Upper lobe of left lung (tissue), 4 donors: ENCODE results near the gene AP5S1.

Experiments used
- EP300 ChIP-seq, 4 donors: sonication (generic); formaldehyde crosslinking; IDR thresholded peaks; one replicate each; pipeline ENCODE4 v1.5.1; 2017; ENCODE audit warnings: antibody characterized with exemption in 4 of 4, control low read depth in 2 of 4
- POLR2A ChIP-seq, 4 donors: fragments of 450-650 bp; IDR thresholded peaks; one replicate each; pipeline ENCODE4 v1.5.1; 2016 to 2017; ENCODE audit warnings: antibody characterized with exemption in 4 of 4, mild to moderate bottlenecking in 2 of 4
- TF ChIP-seq, protein P1 (sequence below), 6 experiments: fragments of 450-650 bp in 4 of 6; fragments of 200-600 bp in 2 of 6; sonication (generic) in 2 of 6; IDR thresholded peaks; one replicate each; pipeline ENCODE4 v1.5.1; 2016 to 2019; ENCODE audit warnings: antibody characterized with exemption in 6 of 6

DNA sequence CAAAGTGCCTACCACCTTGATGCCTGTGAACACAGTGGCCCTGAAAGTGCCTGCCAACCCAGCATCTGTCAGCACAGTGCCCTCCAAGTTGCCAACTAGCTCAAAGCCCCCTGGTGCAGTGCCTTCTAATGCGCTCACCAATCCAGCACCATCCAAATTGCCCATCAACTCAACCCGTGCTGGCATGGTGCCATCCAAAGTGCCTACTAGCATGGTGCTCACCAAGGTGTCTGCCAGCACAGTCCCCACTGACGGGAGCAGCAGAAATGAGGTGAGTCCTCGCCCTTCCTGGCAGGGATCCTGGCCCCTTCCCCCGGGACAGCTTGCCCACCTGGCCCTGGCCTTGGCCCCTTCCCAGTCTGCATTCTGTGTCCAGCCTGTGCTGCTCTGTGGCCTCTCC is 44.2 kb downstream of the AP5S1 start:
- TF ChIP-seq, protein P1, sequence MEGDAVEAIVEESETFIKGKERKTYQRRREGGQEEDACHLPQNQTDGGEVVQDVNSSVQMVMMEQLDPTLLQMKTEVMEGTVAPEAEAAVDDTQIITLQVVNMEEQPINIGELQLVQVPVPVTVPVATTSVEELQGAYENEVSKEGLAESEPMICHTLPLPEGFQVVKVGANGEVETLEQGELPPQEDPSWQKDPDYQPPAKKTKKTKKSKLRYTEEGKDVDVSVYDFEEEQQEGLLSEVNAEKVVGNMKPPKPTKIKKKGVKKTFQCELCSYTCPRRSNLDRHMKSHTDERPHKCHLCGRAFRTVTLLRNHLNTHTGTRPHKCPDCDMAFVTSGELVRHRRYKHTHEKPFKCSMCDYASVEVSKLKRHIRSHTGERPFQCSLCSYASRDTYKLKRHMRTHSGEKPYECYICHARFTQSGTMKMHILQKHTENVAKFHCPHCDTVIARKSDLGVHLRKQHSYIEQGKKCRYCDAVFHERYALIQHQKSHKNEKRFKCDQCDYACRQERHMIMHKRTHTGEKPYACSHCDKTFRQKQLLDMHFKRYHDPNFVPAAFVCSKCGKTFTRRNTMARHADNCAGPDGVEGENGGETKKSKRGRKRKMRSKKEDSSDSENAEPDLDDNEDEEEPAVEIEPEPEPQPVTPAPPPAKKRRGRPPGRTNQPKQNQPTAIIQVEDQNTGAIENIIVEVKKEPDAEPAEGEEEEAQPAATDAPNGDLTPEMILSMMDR (IDR thresholded peaks at IDR 0.05), result no peak
- TF ChIP-seq POLR2A (IDR thresholded peaks at IDR 0.05), result no peak
- TF ChIP-seq EP300 (IDR thresholded peaks at IDR 0.05), result no peak
